HUES64 (cell line): ENCODE results near the gene RCCD1.
A peak's percentile ranks its signal among the peaks of the same experiment; 100 is the strongest.

ENCODE experiments used
- H3K27ac ChIP-seq: 2 replicates; pipeline ENCODE4 v1.7.0; 2013; ENCODE audit warnings: low read depth, low read length, inconsistent platforms
- H3K27me3 ChIP-seq: 2 replicates; pipeline ENCODE4 v1.6.1; 2013; ENCODE audit warnings: mild to moderate bottlenecking, low read length; ENCODE audit not compliant: insufficient read depth
- H3K36me3 ChIP-seq: 2 replicates; pipeline ENCODE4 v1.6.1; 2013; ENCODE audit warnings: mild to moderate bottlenecking, low read length; ENCODE audit not compliant: insufficient read depth
- H3K4me1 ChIP-seq: 2 replicates; pipeline ENCODE4 v1.6.1; 2013; ENCODE audit warnings: mild to moderate bottlenecking, low read length, moderate library complexity; ENCODE audit not compliant: insufficient read depth
- H3K4me3 ChIP-seq: 2 replicates; pipeline ENCODE4 v1.5.1; 2013; ENCODE audit warnings: mild to moderate bottlenecking, low read length, moderate library complexity
- H3K9ac ChIP-seq: 2 replicates; pipeline ENCODE4 v1.6.1; 2013; ENCODE audit warnings: mild to moderate bottlenecking, low read depth, low read length
- H3K9me3 ChIP-seq: 2 replicates; pipeline ENCODE4 v1.6.1; 2013; ENCODE audit warnings: low read depth, low read length; ENCODE audit not compliant: insufficient read depth
- WGBS: fragments of 150-250, 120-280 bp; methylation state at CpG from one replicate; pipeline ENCODE4 v1.1.7; 2013; ENCODE audit warnings: missing lambda C conversion rate; 5-methylcytosine and 5-hydroxymethylcytosine counted together

The RCCD1 gene

DNA sequence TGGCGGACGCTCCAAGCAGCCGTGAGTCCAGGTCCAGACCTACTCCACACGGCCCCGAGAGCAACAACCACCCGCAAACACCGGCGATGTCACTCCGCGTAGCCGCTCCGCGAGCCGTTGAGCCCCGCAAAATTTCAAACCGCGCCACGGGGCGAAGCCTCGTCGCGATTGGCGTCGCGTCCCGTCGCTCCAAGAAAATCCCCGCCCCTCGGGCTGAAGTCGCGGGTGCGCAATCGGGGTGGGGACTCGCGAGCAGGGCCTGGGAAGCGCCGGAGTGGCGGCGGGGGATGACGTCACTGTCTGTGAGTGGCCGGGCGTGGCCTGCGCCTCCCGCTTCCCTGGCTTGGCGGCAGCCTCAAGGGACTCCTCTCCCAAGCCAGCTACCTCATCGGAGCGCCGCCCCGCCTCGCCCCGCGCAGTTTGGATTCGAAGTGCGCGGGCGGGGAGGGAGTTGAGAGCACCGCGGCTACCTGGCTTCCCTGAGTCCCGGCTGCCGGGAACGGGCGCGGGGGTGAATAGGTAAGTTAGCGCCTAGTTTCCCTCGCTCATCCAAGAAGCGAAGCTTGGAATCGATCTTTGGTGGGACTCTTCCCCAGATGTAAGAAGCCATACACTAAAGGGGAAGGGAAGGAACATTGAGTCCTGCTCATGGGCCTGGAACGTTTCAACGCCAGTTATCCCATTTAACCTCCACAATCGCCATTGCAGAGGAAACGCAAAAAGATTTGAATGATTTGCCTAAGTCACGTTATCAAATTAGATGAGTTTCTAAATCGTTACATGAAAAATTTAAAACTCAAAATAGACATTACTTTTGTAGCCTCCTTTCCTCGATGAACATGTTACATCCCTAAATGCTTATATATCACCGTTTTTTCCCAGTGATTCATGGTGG is 40.0 kb downstream of the RCCD1 start, which contains the start of gene PRC1:
PRC1 (minus strand) TSS at position 119 of the 895 bp plus-strand sequence; CDS start at position 1, 118 bp downstream.
- under 1% methylated on average over 75 of the region's 75 CpGs for WGBS

GRCh38 chr15:90998737-90999136 is 44.1 kb downstream of the RCCD1 start:
- H3K36me3 ChIP-seq, result peaks cover 57% of the 10 kb centered on the region
- no peaks in the 10 kb centered on the region for H3K9me3 ChIP-seq
- no peak overlapping the region for H3K27ac ChIP-seq
- H3K4me1 ChIP-seq, result peaks cover 4% of the 10 kb centered on the region; the same call in 1 of the 2 replicates
- no peaks in the 10 kb centered on the region for H3K27me3 ChIP-seq
- WGBS, result 98% methylated on average over 8 of the region's 8 CpGs
- no peak overlapping the region for H3K4me3 ChIP-seq
- H3K9ac ChIP-seq, result no peak overlapping the region

More for the DNA sequence above, 40.0 kb downstream of the RCCD1 start, which contains the start of gene PRC1:
- Histone ChIP-seq H3K27me3 (no peaks in the 10 kb centered on the region), H3K9ac (peak within 1 kb of the TSS; percentile 94), H3K4me3 (peak within 1 kb of the TSS; percentile 82), H3K9me3 (no peaks in the 10 kb centered on the region), H3K36me3 (peaks cover 25% of the 10 kb centered on the region), H3K27ac (peak within 1 kb of the TSS; percentile 92), H3K4me1 (peaks cover 4% of the 10 kb centered on the region; the same call in 1 of the 2 replicates)

DNA sequence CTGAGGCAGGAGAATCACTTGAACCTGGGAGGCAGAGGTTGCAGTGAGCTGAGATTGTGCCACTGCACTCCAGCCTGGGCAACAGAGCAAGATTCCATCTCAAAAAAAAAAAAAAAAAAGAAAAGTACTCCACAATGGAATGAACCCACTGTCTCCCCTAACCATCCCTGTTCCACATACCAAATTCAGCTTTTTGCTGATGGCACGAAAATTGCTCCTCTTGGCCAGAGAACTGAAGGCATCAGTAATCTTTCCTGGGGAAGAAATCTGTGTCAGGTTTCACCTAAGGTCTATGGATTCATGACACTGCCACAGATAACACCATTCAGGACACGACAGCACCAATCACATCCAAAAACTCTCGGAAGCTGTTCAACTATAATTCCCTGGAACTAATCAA is 46.5 kb downstream of the RCCD1 start:
- Histone ChIP-seq H3K9me3 (no peaks in the 10 kb centered on the region), H3K4me1 (no peaks in the 10 kb centered on the region), H3K9ac (no peak overlapping the region), H3K4me3 (no peak overlapping the region), H3K36me3 (peaks cover 81% of the 10 kb centered on the region), H3K27ac (no peak overlapping the region), H3K27me3 (no peaks in the 10 kb centered on the region)
- WGBS, result 94% methylated on average over 3 of the region's 3 CpGs

DNA sequence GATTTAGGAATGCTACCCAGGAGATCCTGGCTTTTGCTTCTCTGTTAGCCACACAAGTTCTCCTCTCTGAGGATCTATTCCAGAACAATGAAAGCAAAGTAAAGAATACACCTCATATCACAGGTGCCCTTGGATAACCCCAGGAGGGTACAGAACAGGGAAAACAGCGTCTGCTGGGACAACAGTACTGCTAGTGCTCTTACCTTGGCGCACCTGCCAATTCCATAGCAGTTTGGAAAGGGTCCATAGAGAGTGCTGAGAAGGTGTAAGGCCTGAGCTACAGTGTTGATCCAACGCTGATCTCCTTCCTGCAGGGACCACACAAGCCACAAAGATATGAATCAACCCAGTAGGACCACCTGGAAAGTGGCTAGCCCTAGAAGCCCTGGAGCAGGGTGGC is 52.6 kb downstream of the RCCD1 start:
- H3K9me3 ChIP-seq, result no peaks in the 10 kb centered on the region
- peaks cover 71% of the 10 kb centered on the region for H3K36me3 ChIP-seq
- no peaks in the 10 kb centered on the region for H3K4me1 ChIP-seq
- no peaks in the 10 kb centered on the region for H3K27me3 ChIP-seq
- WGBS, result 98% methylated on average over 3 of the region's 3 CpGs
- no peak overlapping the region for H3K27ac ChIP-seq
- no peak overlapping the region for H3K4me3 ChIP-seq
- no peak overlapping the region for H3K9ac ChIP-seq
